ENCODE data around the gene LRIG1. TPM values are rescaled to one million over a fixed set of nuclear protein-coding genes. Genes with fewer than 3 reads are reported as not detected.

The LRIG1 gene
- total RNA-seq, 1 experiment from 2014 or later = 17.2 TPM

GRCh38 chr3:66439666-66440344, 61.0 kb downstream of the LRIG1 start:
- Mint-ChIP-seq H3K27me3 (ENCODE audit: insufficient read depth, unreplicated experiment) (no peaks in the 10 kb centered on the region), H3K27ac (ENCODE audit: low read depth, unreplicated experiment) (no peak overlapping the region), H3K36me3 (ENCODE audit: insufficient read depth, unreplicated experiment) (no peaks in the 10 kb centered on the region), H3K4me3 (ENCODE audit: unreplicated experiment) (no peak overlapping the region), H3K4me1 (ENCODE audit: insufficient read depth, unreplicated experiment) (peaks cover 42% of the 10 kb centered on the region), H3K9me3 (ENCODE audit: unreplicated experiment) (no peaks in the 10 kb centered on the region)
- no peak for DNase-seq (ENCODE audit: unreplicated experiment)
- intact Hi-C loops (cut with micrococcal nuclease) = no loop called here
- POLR2A ChIA-PET = interaction anchor here (1.9 kb wide), 1 partner anchor 11 kb away, joined by 6 read pairs; no protein-coding TSS in a partner anchor
- CTCF ChIA-PET = interaction anchor here (0.6 to 1.4 kb wide), 5 partner anchors 8 to 32 kb away, joined by 3 to 6 read pairs (median 4); no protein-coding TSS in a partner anchor
- no TSS peak for BruUV-seq (replicated peaks)
- no peak for TF ChIP-seq CTCF (IDR thresholded peaks at IDR 0.05; ENCODE audit: unreplicated experiment)

- TF ChIP-seq CTCF (IDR thresholded peaks at IDR 0.05; ENCODE audit: unreplicated experiment) = no peak
- no peak overlapping the region for H3K27ac Mint-ChIP-seq (ENCODE audit: low read depth, unreplicated experiment)
- BruUV-seq (replicated peaks) = no TSS peak
- ChIA-PET POLR2A (no interaction called here), CTCF (no interaction called here)
- H3K4me1 Mint-ChIP-seq (ENCODE audit: insufficient read depth, unreplicated experiment) = peaks cover 48% of the 10 kb centered on the region
- no peaks in the 10 kb centered on the region for H3K36me3 Mint-ChIP-seq (ENCODE audit: insufficient read depth, unreplicated experiment)
- H3K9me3 Mint-ChIP-seq (ENCODE audit: unreplicated experiment) = no peaks in the 10 kb centered on the region
- no peaks in the 10 kb centered on the region for H3K27me3 Mint-ChIP-seq (ENCODE audit: insufficient read depth, unreplicated experiment)
- H3K4me3 Mint-ChIP-seq (ENCODE audit: unreplicated experiment) = no peak overlapping the region
- DNase-seq (ENCODE audit: unreplicated experiment) = no peak
- intact Hi-C loops (cut with micrococcal nuclease) = no loop called here
These were observed 62.8 kb downstream of the LRIG1 start for GRCh38 chr3:66438046-66438445.

GRCh38 chr3:66437341-66437929, 63.4 kb downstream of the LRIG1 start:
- no peak for TF ChIP-seq CTCF (IDR thresholded peaks at IDR 0.05; ENCODE audit: unreplicated experiment)
- Mint-ChIP-seq H3K36me3 (ENCODE audit: insufficient read depth, unreplicated experiment) (no peaks in the 10 kb centered on the region), H3K27ac (ENCODE audit: low read depth, unreplicated experiment) (no peak overlapping the region), H3K4me1 (ENCODE audit: insufficient read depth, unreplicated experiment) (peaks cover 42% of the 10 kb centered on the region), H3K27me3 (ENCODE audit: insufficient read depth, unreplicated experiment) (no peaks in the 10 kb centered on the region), H3K9me3 (ENCODE audit: unreplicated experiment) (no peaks in the 10 kb centered on the region), H3K4me3 (ENCODE audit: unreplicated experiment) (no peak overlapping the region)
- ChIA-PET POLR2A (no interaction called here), CTCF (no interaction called here)
- intact Hi-C loops (cut with micrococcal nuclease) = no loop called here
- DNase-seq (ENCODE audit: unreplicated experiment) = no peak
- BruUV-seq (replicated peaks) = no TSS peak

- ChIA-PET POLR2A (no interaction called here), CTCF (interaction anchor here (1.0 kb wide), 1 partner anchor 29 kb away, joined by 3 read pairs; no protein-coding TSS in a partner anchor)
- DNase-seq (ENCODE audit: unreplicated experiment) = no peak
- no peak overlapping the region for H3K27ac Mint-ChIP-seq (ENCODE audit: low read depth, unreplicated experiment)
- intact Hi-C loops (cut with micrococcal nuclease) = no loop called here
- no peak overlapping the region for H3K4me3 Mint-ChIP-seq (ENCODE audit: unreplicated experiment)
- H3K36me3 Mint-ChIP-seq (ENCODE audit: insufficient read depth, unreplicated experiment) = no peaks in the 10 kb centered on the region
- TF ChIP-seq CTCF (IDR thresholded peaks at IDR 0.05; ENCODE audit: unreplicated experiment) = no peak
- peaks cover 37% of the 10 kb centered on the region for H3K4me1 Mint-ChIP-seq (ENCODE audit: insufficient read depth, unreplicated experiment)
- no peaks in the 10 kb centered on the region for H3K27me3 Mint-ChIP-seq (ENCODE audit: insufficient read depth, unreplicated experiment)
- H3K9me3 Mint-ChIP-seq (ENCODE audit: unreplicated experiment) = no peaks in the 10 kb centered on the region
- BruUV-seq (replicated peaks) = no TSS peak
These were observed 64.8 kb downstream of the LRIG1 start for GRCh38 chr3:66435989-66436388.

All from MCF 10A (cell line).